Fibroblast of skin of scalp (primary cell): ENCODE measurements around the gene NNAT.
A peak's percentile ranks its signal among the peaks of the same experiment; 100 is the strongest.

Source experiments
- DNase-seq: peaks from one replicate; pipeline ENCODE4 v3.0.0-alpha.2; 2013

Gene NNAT

DNA sequence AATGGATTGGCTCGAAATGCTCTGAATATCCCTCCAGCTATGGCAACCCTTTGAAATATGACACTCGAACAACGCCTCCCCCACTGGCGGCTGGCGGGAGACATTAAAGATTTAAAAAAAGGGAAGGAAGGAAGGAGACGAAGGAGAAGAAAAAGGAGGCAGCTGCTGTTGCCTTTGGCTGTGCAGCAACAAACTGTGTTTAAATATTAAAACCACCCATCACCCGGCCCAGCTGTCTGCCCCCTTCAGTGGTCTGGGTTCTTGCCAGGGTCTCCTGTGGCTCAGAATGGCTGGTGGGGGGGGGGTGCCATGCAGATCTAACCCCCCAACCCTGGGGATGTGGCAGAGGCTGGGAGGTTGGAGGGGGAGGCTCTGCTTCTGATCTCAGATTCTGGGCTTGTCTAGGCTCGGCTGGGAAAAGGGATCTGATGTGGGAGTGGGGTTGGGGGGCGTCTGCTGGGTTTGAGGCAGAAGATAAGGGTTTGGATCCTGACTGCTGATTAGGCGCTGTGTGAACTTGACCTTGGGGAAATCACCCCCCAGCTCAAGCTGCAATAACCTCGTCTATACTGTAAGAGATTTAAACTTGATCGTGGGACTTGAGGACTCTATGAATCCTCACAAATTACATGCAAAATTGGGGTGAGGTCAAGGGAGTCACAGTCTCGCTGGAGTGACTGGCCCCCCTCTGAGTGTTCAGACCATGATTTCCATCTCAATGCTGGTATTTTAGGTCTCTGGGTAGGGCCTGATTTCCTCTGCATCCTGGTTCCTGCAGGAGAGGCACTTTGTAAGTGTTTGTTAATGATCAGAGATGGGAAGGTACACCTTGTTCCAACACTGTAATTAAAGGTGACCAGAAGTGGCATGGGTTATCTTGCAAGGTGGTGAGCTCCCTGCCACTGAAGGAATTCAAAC is 46.9 kb downstream of the NNAT start:
- peak; percentile 10 for DNase-seq

DNA sequence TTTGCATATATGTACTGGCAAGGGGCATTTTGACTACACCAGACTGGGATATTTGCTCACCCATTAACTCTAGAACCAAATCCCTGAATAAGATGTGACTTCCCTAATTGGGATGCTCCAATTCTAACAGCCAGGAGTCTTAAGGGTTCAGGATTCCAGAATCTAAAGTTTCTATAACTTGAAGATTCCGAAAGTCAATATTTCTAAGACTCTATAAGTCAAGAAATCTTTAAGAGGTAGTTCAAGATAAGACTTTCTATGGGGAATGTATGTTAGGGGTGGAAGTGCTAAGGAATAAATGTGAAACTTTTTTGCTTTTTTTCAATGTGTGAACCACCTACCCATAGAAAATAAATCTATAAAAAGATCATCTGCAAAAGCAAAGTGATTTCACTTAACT is 49.4 kb downstream of the NNAT start:
- no peak for DNase-seq

DNA sequence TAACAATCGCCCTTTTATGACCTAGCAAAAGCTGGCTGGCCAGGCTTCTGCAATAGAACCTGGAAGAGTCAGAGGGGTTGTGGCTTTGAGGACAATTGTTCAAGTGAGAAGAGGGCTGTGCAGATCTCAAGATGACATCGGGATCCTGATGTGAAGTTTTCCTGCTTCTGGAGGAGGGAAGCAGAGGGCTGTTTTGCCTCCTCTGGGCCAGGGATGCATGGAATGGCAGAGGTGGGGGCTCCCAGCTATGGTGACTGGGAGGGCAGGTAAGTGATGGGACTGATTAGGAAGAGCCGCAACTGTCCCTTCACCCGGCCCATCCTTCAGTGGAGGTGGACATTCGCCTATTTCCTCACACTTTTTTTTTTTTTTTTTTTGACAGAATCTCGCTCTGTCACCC is 50.0 kb downstream of the NNAT start:
- DNase-seq: no peak
